Tibial artery (tissue), 4 donors: ENCODE data around the gene SMIM35.

Experiments
- DNase-seq, 2 donors: peaks; one replicate each; pipeline ENCODE4 v3.0.0-alpha.2; 2019
- H3K27ac ChIP-seq, 2 donors: fragments of 200-600 bp; sonication (generic) in 1 of 2; 1 replicate in 1 of 2; 2 replicates in 1 of 2; pipeline ENCODE4 v1.5.1; 2018 to 2019; ENCODE audit warnings: mild to moderate bottlenecking in 1 of 2
- H3K27me3 ChIP-seq, 2 donors: fragments of 200-600 bp; sonication (generic) in 1 of 2; one replicate each; pipeline versions ENCODE4 v1.5.1 to v1.6.0; 2016 to 2019
- H3K36me3 ChIP-seq, 3 donors: fragments of 200-600 bp; sonication (generic) in 2 of 3; one replicate each; pipeline ENCODE4 v1.5.1; 2016 to 2019; ENCODE audit warnings: mild to moderate bottlenecking in 2 of 3
- H3K4me1 ChIP-seq, 4 donors: fragments of 200-600 bp; sonication (generic) in 2 of 4; 1 replicate in 3 of 4; 2 replicates in 1 of 4; pipeline ENCODE4 v1.5.1; 2016 to 2019
- H3K4me3 ChIP-seq, 2 donors: fragments of 200-600 bp; sonication (generic) in 1 of 2; 1 replicate in 1 of 2; 2 replicates in 1 of 2; pipeline ENCODE4 v1.5.1; 2018 to 2019; ENCODE audit warnings: mild to moderate bottlenecking in 2 of 2
- H3K9me3 ChIP-seq, 3 donors: fragments of 200-600 bp; sonication (generic) in 1 of 3; one replicate each; pipeline ENCODE4 v1.5.1; 2016 to 2019
- intact Hi-C: fragments of 100-400 bp; cut with DNase I; formaldehyde crosslinking; loops from one replicate; pipeline ENCODE4 v1.15.0; 2023; ENCODE audit warnings: low total_unique reads
- TF ChIP-seq, protein P1 (sequence below), 2 experiments: fragments of 200-600 bp in 1 of 2; fragments of 450-650 bp in 1 of 2; IDR thresholded peaks; one replicate each; pipeline ENCODE4 v1.5.1; 2017 to 2019; ENCODE audit warnings: antibody characterized with exemption in 2 of 2, mild to moderate bottlenecking in 1 of 2, moderate library complexity in 1 of 2

SMIM35 gene

DNA sequence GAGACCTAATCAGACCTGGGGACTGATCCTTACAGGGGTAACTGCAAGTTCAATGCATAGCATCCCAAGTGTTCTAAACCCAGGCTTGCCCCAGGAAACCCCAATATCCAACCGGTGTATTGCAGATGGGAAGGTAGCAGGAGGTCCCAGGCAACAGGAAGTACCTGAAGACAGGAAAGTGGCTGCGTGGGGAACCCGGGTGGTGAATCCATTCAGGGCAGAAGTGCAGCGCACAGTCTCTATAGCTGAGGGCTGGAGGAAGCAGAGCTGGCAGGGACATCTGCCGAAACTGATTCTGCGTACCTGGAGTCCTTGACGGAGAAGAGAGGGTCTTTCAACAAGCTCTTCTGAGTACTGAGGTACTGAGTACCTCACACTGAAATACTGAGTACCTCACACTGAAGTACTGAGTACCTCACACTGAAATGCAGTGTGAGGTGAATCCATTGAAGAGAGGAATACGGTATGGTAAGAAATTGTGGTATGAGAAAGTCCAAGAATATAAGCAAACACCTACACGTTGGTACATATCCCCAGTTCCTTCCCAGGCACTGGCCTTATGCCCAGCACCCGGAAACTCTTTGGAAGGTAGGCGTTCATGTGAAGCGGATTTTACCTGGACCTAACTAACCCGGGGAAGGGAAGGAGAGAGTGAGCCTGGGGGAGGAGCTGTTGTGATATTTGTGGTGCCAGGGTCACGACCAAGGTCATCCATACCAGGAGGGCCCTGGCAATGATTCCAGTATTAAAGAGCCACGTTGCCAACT is 45.8 kb upstream of the SMIM35 start:
- intact Hi-C loops: no loop called here
- Histone ChIP-seq H3K36me3 (no peaks in the 10 kb centered on the region), H3K27me3 (peaks cover 0 to 42% of the 10 kb centered on the region in 2 donors), H3K4me3 (no peak overlapping the region), H3K4me1 (peaks cover 0 to 4% (median 2%) of the 10 kb centered on the region in 4 donors), H3K27ac (no peak overlapping the region), H3K9me3 (no peaks in the 10 kb centered on the region)
- DNase-seq: no peak
- TF ChIP-seq, protein P1, sequence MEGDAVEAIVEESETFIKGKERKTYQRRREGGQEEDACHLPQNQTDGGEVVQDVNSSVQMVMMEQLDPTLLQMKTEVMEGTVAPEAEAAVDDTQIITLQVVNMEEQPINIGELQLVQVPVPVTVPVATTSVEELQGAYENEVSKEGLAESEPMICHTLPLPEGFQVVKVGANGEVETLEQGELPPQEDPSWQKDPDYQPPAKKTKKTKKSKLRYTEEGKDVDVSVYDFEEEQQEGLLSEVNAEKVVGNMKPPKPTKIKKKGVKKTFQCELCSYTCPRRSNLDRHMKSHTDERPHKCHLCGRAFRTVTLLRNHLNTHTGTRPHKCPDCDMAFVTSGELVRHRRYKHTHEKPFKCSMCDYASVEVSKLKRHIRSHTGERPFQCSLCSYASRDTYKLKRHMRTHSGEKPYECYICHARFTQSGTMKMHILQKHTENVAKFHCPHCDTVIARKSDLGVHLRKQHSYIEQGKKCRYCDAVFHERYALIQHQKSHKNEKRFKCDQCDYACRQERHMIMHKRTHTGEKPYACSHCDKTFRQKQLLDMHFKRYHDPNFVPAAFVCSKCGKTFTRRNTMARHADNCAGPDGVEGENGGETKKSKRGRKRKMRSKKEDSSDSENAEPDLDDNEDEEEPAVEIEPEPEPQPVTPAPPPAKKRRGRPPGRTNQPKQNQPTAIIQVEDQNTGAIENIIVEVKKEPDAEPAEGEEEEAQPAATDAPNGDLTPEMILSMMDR (IDR thresholded peaks at IDR 0.05): no peak

DNA sequence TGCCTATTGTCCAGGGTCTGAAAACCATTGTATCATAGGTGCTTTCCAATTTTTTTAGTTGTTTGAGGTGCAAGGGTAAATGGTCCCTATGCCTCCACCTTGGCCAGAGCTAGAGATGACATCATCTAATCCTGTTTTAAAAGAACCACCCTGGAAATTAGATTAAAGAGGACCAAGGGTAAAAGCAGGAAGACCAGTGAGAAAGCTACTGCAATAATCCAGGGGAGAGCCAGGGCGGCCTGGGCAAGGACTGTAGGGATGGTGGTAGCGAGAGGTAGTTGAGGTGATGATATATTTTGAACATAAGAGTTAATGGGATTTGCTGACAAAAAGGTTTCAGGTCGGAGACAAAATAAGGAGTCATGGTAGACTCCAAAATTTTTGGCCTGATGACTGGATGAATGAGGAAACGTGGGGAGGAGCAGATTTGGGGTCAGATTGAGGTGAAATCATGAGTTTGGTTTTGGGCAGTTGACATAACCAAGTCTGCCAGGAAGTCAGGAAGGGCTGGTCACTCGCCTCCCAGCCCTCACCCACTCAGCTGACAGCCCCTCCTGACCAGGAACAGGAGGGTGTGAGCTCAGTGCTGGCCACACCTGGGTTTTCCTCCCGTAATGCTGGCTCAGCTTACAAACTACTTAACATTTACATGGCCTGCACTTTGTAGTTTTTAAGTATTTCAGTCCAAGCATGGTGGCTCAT is 42.9 kb upstream of the SMIM35 start:
- Histone ChIP-seq H3K36me3 (no peaks in the 10 kb centered on the region), H3K27me3 (peaks cover 0 to 21% of the 10 kb centered on the region in 2 donors), H3K4me1 (peaks cover 0 to 4% (median 2%) of the 10 kb centered on the region in 4 donors), H3K9me3 (no peaks in the 10 kb centered on the region), H3K4me3 (no peak overlapping the region), H3K27ac (no peak overlapping the region)
- no peak for DNase-seq
- TF ChIP-seq, protein P1 (IDR thresholded peaks at IDR 0.05): no peak
- intact Hi-C loops: no loop called here

DNA sequence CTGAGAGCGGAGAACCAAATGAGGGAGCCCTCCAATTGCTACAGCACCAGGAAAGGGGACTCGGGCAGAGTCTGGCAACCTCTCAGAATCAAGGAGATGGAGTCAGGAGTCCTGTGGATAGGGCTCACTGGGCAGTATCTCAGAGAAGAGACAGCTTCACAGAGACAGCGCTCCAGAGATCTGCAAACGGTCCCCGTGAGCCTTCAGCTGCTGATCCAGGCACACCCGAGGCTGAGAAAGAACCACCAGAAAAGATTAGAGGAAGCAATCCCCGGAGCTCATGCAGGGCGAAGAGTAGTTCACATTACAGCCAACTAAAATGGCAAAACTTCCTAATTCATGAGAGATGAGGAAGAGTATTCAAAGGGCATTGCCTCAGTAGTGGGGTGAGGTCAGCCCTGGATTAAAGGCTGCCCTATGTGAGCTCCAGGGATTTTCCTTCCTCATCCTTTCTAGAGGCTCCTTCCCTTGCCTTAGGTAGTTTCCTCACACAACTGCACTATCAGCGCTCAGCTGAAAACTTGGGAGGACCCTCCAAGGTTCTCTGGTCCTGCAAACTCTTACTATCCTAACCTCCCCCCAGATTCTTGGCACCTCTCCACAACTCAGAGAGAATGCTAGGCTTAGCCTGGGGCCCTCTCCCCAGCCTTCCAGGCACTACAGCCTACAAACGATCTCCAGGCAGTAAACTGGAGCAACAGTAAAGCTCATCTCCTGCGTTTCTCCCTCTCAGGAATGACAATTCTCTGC is 42.1 kb upstream of the SMIM35 start:
- peaks cover 0 to 4% (median 2%) of the 10 kb centered on the region in 4 donors for H3K4me1 ChIP-seq
- H3K9me3 ChIP-seq: no peaks in the 10 kb centered on the region
- DNase-seq: no peak
- TF ChIP-seq, protein P1 (IDR thresholded peaks at IDR 0.05): no peak
- no peak overlapping the region for H3K4me3 ChIP-seq
- H3K27ac ChIP-seq: no peak overlapping the region
- peaks cover 0 to 19% of the 10 kb centered on the region in 2 donors for H3K27me3 ChIP-seq
- H3K36me3 ChIP-seq: no peaks in the 10 kb centered on the region
- intact Hi-C loops: no loop called here

DNA sequence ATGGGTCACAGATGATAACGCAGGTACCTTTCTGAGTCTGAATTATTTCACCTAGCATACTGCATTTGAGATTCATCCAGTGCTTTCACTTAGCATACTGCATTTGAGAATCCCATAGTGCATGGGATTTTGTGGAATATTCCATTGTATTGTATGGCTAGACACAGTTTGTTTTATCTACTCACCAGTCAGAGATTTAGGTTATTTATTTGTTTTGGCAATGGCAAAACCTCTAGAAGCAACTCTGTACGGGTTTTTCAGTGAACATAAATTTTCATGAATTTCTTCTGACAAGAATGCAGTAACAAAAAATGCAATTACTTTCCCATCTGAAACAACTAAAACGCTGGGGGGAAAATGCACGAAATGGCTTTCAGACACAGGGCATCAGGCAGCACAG is 41.5 kb upstream of the SMIM35 start:
- H3K27ac ChIP-seq: no peak overlapping the region
- H3K4me1 ChIP-seq: peaks cover 0 to 4% (median 2%) of the 10 kb centered on the region in 4 donors
- TF ChIP-seq, protein P1 (IDR thresholded peaks at IDR 0.05): no peak
- DNase-seq: no peak
- H3K27me3 ChIP-seq: peaks cover 0 to 15% of the 10 kb centered on the region in 2 donors
- H3K4me3 ChIP-seq: no peak overlapping the region
- H3K36me3 ChIP-seq: no peaks in the 10 kb centered on the region
- H3K9me3 ChIP-seq: no peaks in the 10 kb centered on the region
- intact Hi-C loops: no loop called here

DNA sequence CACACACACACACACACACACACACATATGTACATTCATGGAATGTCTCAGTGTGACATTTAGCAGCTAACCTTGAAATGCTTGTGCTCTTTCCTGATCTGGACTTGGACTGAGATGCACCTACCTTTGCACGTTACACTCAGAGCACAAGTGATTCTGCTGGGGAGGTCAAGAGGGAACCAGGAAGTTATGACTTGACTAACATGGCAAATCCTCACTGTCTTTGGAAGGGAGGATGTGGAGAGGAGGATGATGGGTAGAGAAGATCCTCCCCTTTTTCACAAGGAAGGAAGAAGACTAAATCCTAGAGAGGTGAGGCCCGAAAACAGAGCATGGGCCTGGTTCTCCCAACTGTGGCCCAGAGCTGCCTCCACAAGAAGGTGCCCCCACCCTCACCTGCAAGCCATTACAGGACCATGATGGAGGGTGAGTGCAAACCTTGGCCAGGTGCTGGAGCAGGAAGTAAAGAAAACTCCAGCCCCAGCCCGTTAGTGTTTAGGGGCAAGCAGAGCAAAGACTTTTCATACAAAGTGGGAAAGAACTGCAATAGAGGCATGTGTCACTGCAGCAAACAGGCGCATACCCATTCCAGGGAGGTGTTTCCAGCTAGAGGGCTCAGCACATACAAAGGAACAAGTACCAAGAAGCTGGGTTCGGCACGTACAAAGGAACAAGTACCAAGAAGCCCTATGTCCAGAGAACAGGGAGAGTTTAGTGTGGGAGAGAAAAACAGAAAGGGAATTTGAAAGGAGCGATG is 39.5 kb upstream of the SMIM35 start:
- TF ChIP-seq, protein P1 (IDR thresholded peaks at IDR 0.05): no peak
- no peak for DNase-seq
- Histone ChIP-seq H3K9me3 (no peaks in the 10 kb centered on the region), H3K27me3 (peaks cover 0 to 8% of the 10 kb centered on the region in 2 donors), H3K36me3 (no peaks in the 10 kb centered on the region), H3K4me3 (no peak overlapping the region), H3K27ac (no peak overlapping the region), H3K4me1 (peaks cover 0 to 4% (median 2%) of the 10 kb centered on the region in 4 donors)
- intact Hi-C loops: no loop called here
